Measurements from ENCODE around the gene AGAP6. TPM values are rescaled to one million over a fixed set of nuclear protein-coding genes. Genes with fewer than 3 reads are reported as not detected.
"Not testable (repeated sequence)": the region's sequence is repeated elsewhere in the genome, so short reads cannot be mapped to it uniquely, and the experiment has no call there.

AGAP6 gene
- total and polyA plus RNA-seq, 2 of the 8 experiments (the other 6 are each of a cell fraction or from before 2014, with no cell fraction given) = 13.0 to 15.3 TPM

GRCh38 chr10:50020451-50021024 is 32.3 kb downstream of the AGAP6 start:
- H4K91ac ChIP-seq (replicated peaks; ENCODE audit: insufficient read length, low read length); H3K56ac ChIP-seq (replicated peaks; ENCODE audit: insufficient read length, low read depth, low read length); H3K14ac ChIP-seq (ENCODE audit: insufficient read length); H3K4me2 ChIP-seq (ENCODE audit: insufficient read depth in 1 of 2, low read depth in 2 of 2, low read length in 2 of 2); H2BK120ac ChIP-seq (replicated peaks; ENCODE audit: low read depth, low read length); H2BK5ac ChIP-seq (ENCODE audit: low read depth, low read length); H3K27me3 ChIP-seq (replicated peaks in 1 of 4; ENCODE audit: control insufficient read depth in 3 of 4, extremely low read depth in 1 of 4, insufficient read depth in 3 of 4, low read length in 3 of 4); CTCF ChIA-PET (ENCODE audit: partially characterized antibody); H4K8ac ChIP-seq (ENCODE audit: extremely low read depth, insufficient read depth, low read length); H3K18ac ChIP-seq (ENCODE audit: extremely low read depth, low read length); H3K79me2 ChIP-seq (ENCODE audit: control insufficient read depth in 1 of 2, insufficient read depth in 2 of 2, low read length in 2 of 2); H3K23me2 ChIP-seq (ENCODE audit: low read depth, low read length); H3K23ac ChIP-seq (ENCODE audit: insufficient read length); POLR2A ChIA-PET (ENCODE audit: partially characterized antibody); H4K20me1 ChIP-seq (replicated peaks in 1 of 2; ENCODE audit: control insufficient read depth in 1 of 2, insufficient read depth in 2 of 2, low read length in 2 of 2); H3K4me3 ChIP-seq (ENCODE audit: extremely low read depth in 1 of 4, insufficient read depth in 2 of 4, low read depth in 3 of 4, low read length in 4 of 4); H4K5ac ChIP-seq (ENCODE audit: insufficient read length, low read depth, low read length); H3K9ac ChIP-seq (replicated peaks in 1 of 4; ENCODE audit: extremely low read depth in 1 of 4, low read depth in 3 of 4, low read length in 3 of 4); H3K36me3 ChIP-seq (ENCODE audit: control insufficient read depth in 2 of 4, insufficient read depth in 4 of 4, low read length in 3 of 4); H3K4me1 ChIP-seq (replicated peaks in 1 of 4; ENCODE audit: control insufficient read depth in 3 of 4, insufficient read depth in 4 of 4, low read length in 3 of 4); H3K9me3 ChIP-seq (ENCODE audit: insufficient read depth in 2 of 2, low read depth in 1 of 2, low read length in 1 of 2); H3K79me1 ChIP-seq (ENCODE audit: low read depth, low read length); FAIRE-seq; H2AFZ ChIP-seq (ENCODE audit: low read length); H3K4ac ChIP-seq (replicated peaks; ENCODE audit: insufficient read length, low read depth, low read length); DNase-seq (ENCODE audit: low read depth in 1 of 2, low spot score in 2 of 2); H3K27ac ChIP-seq (ENCODE audit: low read depth, low read length); H2AK5ac ChIP-seq (ENCODE audit: low read depth, low read length); H2BK15ac ChIP-seq (ENCODE audit: low read length); H2BK12ac ChIP-seq (ENCODE audit: low read depth, low read length); H2BK20ac ChIP-seq (ENCODE audit: low read length): not testable (repeated sequence)
- WGBS, 2 experiments (ENCODE audit: extremely low coverage in 1 of 2, insufficient coverage in 1 of 2, insufficient read length in 1 of 2, insufficient replicate concordance in 2 of 2, low coverage in 1 of 2, low lambda C conversion rate in 2 of 2, missing lambda C conversion rate in 1 of 2) = 86% methylated on average over 12 of the region's 13 CpGs; no CpG with 5 or more reads in 1 of the 2 experiments
